ENCODE data around the gene ARSA.

GRCh38 chr22:50657925-50658324, 30.0 kb upstream of the ARSA start:
- no peak for TF ChIP-seq CTCF (conservative IDR thresholded peaks at IDR 0.05; ENCODE audit: low read depth, low read length)
- TF ChIP-seq EZH2 (IDR thresholded peaks at IDR 0.05; ENCODE audit: low read length, unreplicated experiment), result no peak
